NB4 (cell line): ENCODE measurements around the gene GFRA4.

ENCODE experiments used
- DNase-seq: peaks from one replicate; pipeline ENCODE4 v3.0.0; 2010; ENCODE audit warnings: low read depth
- H3K4me3 ChIP-seq: one replicate; pipeline ENCODE4 v1.5.1; 2011; ENCODE audit warnings: mild to moderate bottlenecking, low read depth, low read length, moderate library complexity
- CTCF ChIP-seq: IDR thresholded peaks from one replicate; pipeline ENCODE4 v1.5.1; 2012; ENCODE audit warnings: low read depth, low read length
- MAX ChIP-seq: IDR thresholded peaks from 2 replicates; pipeline ENCODE4 v1.6.1; 2011; ENCODE audit warnings: low read depth, low read length
- MYC ChIP-seq: IDR thresholded peaks from 2 replicates; pipeline ENCODE4 v1.6.1; 2011; ENCODE audit warnings: low read depth, low read length
- POLR2A ChIP-seq: IDR thresholded peaks from 2 replicates; pipeline ENCODE4 v1.6.1; 2011; ENCODE audit warnings: mild to moderate bottlenecking; ENCODE audit not compliant: insufficient read length; ENCODE audit errors: extremely low read depth

The GFRA4 gene

GRCh38 chr20:3685341-3685740 is 22.1 kb upstream of the GFRA4 start:
- TF ChIP-seq MAX (no peak), MYC (no peak), POLR2A (no peak), CTCF (no peak)
- no peak overlapping the region for H3K4me3 ChIP-seq
- no peak for DNase-seq

DNA sequence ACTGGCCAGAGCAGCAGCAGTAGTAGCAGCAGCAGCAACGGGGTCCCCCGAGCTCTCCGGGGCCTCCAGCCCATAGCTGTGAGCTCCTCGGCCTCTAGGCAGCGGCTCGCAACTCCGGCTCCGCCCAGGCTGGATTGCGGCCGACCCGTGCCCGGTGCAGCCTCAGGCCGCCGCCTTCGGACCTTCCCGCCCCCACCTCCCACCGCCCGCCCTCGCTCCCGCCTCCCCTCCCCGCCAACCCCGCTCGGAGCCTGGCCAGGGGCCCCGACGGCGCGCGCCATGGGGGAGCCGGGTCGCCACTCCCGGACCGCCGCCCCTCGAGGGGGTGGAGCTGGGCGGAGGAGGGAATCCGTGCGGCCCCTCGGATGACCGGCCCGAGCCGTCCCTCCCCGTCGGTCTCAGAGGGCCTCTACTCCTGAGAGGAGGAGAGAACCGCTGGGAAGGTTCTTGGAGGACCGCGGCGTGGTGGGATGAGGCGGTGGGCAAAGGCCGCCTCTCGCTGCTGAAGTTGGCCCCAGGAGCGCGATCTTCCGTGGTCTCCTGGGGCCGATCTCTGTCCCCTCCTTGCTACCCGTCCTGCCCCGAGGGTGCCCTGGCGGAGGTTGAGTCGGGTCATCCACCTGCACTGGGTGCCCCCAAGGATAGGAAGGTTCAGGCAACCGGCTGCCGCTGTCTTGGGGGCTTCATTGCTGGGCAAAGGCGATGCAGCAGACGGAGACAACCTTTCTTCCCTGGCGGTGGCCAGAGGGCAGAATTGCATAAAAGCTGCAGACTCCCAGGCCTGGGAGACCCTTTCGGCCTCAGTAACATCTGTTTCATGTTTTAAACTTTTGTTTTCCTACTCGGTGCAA is 19.0 kb upstream of the GFRA4 start, which contains the start of gene ADAM33:
Gene ADAM33 (minus strand): TSS at position 80 of the 851 bp plus-strand sequence. CDS start 6 bp downstream, at position 74.
- H3K4me3 ChIP-seq: no peak within 1 kb of the TSS
- no peak for DNase-seq
- TF ChIP-seq MAX: no peak
- no peak for TF ChIP-seq POLR2A
- TF ChIP-seq CTCF: no peak
- TF ChIP-seq MYC: no peak

- no peak overlapping the region for H3K4me3 ChIP-seq
- DNase-seq: no peak
- no peak for TF ChIP-seq MYC
- no peak for TF ChIP-seq MAX
- TF ChIP-seq CTCF: no peak
- no peak for TF ChIP-seq POLR2A
Observed at GRCh38 chr20:3681352-3681930, 18.2 kb upstream of the GFRA4 start.

DNA sequence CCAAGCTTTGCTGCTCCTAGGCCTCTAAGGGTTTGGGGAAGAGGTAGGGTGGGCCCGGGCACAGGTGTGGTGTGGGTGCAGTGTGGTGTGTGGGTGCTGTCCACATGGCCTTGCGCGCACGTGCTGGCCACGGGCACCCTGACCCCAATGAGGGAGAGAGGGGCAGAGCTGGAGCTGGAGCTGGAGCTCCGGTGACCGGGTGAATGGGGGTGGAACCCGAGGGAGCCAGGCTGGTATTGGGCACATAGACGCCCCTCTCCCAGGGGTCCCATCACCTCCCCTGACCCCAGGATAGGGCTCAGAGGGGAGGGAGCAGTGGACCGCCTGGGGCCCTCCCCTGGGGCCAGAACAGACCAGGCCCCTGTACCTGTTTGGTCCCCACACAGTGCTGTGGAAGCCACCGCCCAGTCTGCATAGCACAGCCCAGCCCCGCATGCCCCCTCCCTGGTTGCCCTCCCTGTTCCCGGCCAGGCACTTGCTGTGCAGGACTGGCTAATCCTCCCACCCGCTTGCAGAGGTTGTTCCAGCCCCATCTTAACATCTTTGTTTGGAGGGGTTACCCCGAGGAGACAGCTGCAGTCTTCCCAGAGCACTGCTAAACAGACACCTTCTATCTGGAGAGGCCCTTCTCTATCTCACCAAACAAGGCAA is 17.6 kb upstream of the GFRA4 start:
- no peak overlapping the region for H3K4me3 ChIP-seq
- no peak for DNase-seq
- TF ChIP-seq CTCF (no peak), POLR2A (no peak), MAX (no peak)

- TF ChIP-seq CTCF (no peak), MYC (no peak), POLR2A (no peak), MAX (no peak)
- H3K4me3 ChIP-seq: no peak overlapping the region
- DNase-seq: no peak
Observed at GRCh38 chr20:3679749-3680700, 16.8 kb upstream of the GFRA4 start.
